ENCODE results near the gene CDH23. TPM values are rescaled to one million over a fixed set of nuclear protein-coding genes. Genes with fewer than 3 reads are reported as not detected.

Gene CDH23
- total and polyA plus RNA-seq, 12 donors = 1.7 to 20.2 (median 7.8) TPM

DNA sequence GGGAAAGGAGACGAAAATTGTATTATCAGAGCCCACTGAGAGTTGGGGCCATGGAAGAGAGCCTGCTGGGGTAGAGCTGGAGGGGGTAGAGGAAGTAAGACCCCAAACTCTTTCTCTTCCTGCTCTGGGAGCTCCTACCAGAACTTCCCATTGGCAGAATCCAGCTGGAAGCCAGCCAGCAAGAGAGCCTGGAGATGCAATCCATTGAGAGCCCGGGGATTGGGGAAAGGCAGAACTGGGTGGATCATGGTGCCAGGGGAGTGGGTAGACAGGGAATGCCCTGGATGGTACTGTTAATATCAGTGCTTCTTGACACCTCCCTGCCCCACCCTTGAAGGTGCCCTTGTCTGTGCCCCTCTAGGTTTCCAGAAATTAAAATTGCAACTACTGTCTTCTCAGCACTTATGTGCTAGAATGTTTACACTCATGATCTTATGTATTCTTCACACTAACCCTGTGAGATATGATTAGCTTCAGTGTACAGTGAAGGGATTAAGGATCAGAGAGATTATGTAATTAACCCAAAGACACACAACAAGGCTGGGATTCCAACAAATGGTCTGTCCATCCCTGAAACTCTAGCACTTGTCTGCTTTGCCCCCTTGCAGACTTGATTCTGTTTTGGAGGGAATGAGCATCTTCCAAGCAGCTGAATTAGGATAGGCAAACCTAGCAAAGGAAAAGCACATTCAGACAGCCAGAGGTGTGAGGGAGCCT, 168.7 kb downstream of the CDH23 start:
- Histone ChIP-seq H3K4me3 (no peak overlapping the region), H3K4me1 (replicated peaks in 1 of 2) (no peaks in the 10 kb centered on the region), H3K27ac (no peak overlapping the region), H3K9me3 (replicated peaks in 1 of 3) (no peaks in the 10 kb centered on the region), H3K36me3 (replicated peaks in 1 of 2) (no peaks in the 10 kb centered on the region), H3K27me3 (no peaks in the 10 kb centered on the region)
- 72 to 87% (median 78%) methylated on average over 2 of the region's 2 CpGs for WGBS, 4 donors
- intact Hi-C loops (cut with DNase I) = no loop called here
- DNase-seq = no peak
- no peak for TF ChIP-seq POLR2A (IDR thresholded peaks at IDR 0.05)
- TF ChIP-seq, protein P1, sequence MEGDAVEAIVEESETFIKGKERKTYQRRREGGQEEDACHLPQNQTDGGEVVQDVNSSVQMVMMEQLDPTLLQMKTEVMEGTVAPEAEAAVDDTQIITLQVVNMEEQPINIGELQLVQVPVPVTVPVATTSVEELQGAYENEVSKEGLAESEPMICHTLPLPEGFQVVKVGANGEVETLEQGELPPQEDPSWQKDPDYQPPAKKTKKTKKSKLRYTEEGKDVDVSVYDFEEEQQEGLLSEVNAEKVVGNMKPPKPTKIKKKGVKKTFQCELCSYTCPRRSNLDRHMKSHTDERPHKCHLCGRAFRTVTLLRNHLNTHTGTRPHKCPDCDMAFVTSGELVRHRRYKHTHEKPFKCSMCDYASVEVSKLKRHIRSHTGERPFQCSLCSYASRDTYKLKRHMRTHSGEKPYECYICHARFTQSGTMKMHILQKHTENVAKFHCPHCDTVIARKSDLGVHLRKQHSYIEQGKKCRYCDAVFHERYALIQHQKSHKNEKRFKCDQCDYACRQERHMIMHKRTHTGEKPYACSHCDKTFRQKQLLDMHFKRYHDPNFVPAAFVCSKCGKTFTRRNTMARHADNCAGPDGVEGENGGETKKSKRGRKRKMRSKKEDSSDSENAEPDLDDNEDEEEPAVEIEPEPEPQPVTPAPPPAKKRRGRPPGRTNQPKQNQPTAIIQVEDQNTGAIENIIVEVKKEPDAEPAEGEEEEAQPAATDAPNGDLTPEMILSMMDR (IDR thresholded peaks at IDR 0.05) = no peak

DNA sequence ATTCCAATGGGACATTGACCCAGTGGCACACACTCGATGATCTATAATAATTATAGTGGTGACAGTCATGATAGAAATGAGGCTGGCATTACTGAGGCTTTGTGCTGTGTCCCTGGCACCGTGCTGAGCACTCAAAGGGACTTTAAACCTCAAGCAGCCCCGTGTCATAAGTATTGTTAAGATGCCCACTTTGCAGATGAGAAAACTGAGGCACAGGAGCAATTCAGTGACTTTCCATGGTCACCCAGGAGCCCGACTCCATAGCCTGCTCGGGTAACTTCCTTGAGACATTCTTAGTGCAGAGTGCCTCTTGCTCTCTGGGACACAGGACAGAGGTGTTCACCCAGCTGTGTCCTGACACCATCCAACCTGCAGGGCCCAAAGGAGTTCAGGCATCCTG, 170.3 kb downstream of the CDH23 start:
- H3K27me3 ChIP-seq = no peaks in the 10 kb centered on the region
- no peaks in the 10 kb centered on the region for H3K36me3 ChIP-seq (replicated peaks in 1 of 2)
- TF ChIP-seq, protein P1 (IDR thresholded peaks at IDR 0.05) = no peak
- TF ChIP-seq POLR2A (IDR thresholded peaks at IDR 0.05) = no peak
- 81 to 91% (median 87%) methylated on average over 3 to 5 of the region's 5 CpGs for WGBS, 4 donors
- intact Hi-C loops (cut with DNase I) = no loop called here
- DNase-seq = no peak
- H3K9me3 ChIP-seq (replicated peaks in 1 of 3) = no peaks in the 10 kb centered on the region
- no peak overlapping the region for H3K4me3 ChIP-seq
- H3K27ac ChIP-seq = no peak overlapping the region
- H3K4me1 ChIP-seq (replicated peaks in 1 of 2) = no peaks in the 10 kb centered on the region

DNA sequence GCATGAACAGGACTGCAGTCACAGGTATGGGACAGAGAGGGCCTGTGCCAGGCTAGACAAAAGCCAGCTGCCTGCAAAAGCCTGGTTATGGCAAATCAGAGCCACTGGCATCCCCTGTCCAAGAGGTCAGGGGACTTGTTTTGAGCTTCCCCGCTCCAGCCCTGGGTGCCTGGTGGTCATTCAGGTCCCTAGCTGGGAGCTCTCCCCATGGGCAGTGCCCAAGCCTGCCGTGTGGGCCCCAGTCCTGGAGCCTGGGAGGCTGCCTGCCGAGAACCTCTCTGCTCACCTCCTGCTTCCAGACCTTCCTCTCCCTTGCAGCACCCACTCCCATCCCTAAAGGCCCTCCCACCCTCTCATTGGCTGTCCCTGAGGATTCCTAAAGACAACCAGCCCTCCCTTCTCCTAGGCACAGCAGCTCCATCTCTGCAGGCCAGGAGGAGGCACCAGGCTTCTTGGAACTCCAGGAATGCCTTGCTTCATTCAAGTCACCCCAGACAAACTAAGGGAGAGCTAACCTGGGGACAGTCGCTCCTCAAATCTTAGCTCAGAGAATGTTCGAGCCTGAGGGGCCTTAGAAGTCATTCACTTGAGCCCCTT, 172.3 kb downstream of the CDH23 start:
- intact Hi-C loops (cut with DNase I) = no loop called here
- no peak for DNase-seq
- Histone ChIP-seq H3K27ac (no peak overlapping the region), H3K36me3 (replicated peaks in 1 of 2) (no peaks in the 10 kb centered on the region), H3K4me1 (replicated peaks in 1 of 2) (no peaks in the 10 kb centered on the region), H3K27me3 (no peaks in the 10 kb centered on the region), H3K9me3 (replicated peaks in 1 of 3) (no peaks in the 10 kb centered on the region), H3K4me3 (no peak overlapping the region)
- TF ChIP-seq, protein P1 (IDR thresholded peaks at IDR 0.05) = no peak
- TF ChIP-seq POLR2A (IDR thresholded peaks at IDR 0.05) = no peak
- WGBS, 4 donors = 79 to 95% (median 89%) methylated on average over 3 to 5 of the region's 5 CpGs

DNA sequence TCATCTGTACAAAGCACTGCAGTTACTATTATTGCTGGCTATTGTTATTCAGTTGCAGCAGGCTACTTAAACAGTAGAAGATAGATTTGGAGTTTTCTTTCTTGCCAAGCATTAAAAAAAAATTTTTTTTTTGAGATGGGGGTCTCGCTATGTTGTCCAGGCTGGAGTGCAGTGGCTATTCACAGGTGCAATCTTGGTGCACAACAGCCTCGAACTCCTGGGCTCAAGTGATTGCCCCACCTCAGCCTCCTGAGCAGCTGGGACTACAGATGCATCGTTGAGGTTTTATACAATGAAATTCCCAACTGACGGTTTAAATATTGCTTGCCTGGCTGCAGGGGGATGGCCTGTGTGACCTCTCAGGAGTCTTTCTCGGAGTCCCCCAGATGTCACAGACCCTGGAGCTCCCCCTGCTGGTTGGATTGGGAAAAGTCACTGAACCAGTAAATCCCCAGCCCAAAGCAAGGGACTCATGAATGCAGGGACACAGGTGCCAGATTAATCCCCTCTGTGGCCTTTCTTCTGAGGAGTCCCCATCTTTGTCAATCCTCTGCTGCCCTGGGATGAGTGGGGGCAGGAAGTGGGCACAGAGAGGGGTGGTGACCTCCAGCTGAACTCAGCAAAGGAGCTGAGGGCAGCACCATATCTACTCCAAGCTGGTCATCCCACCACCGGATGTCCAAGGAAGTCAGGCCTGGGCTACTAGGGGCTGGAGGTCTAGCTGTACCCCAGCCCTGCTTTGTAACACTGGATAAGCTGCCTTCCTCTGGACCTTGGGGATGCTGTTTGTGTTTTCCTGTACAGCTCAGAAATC, 173.3 kb downstream of the CDH23 start:
- intact Hi-C loops (cut with DNase I) = loop anchor here (5.0 kb wide), 3 partner anchors 173 to 253 kb away; partner anchors contain the start of genes CDH23 (in 1 of the 2) and SLC29A3 (in 1 of the 2)
- Histone ChIP-seq H3K36me3 (replicated peaks in 1 of 2) (no peaks in the 10 kb centered on the region), H3K4me1 (replicated peaks in 1 of 2) (no peaks in the 10 kb centered on the region), H3K27ac (no peak overlapping the region), H3K9me3 (replicated peaks in 1 of 3) (no peaks in the 10 kb centered on the region), H3K27me3 (no peaks in the 10 kb centered on the region), H3K4me3 (no peak overlapping the region)
- peak; percentile 54 to 86 (median 77) for DNase-seq
- WGBS, 4 donors = 46 to 56% (median 48%) methylated on average over 4 to 6 of the region's 6 CpGs
- TF ChIP-seq, protein P1 (IDR thresholded peaks at IDR 0.05) = peak; percentile 64 to 87 (median 78)
- no peak for TF ChIP-seq POLR2A (IDR thresholded peaks at IDR 0.05)

All from adrenal gland (tissue), 12 donors.